NB4 (cell line): ENCODE measurements around the gene ITPKA.
A peak's percentile ranks its signal among the peaks of the same experiment; 100 is the strongest.

Experiments used
- DNase-seq: peaks from one replicate; pipeline ENCODE4 v3.0.0; 2010; ENCODE audit warnings: low read depth
- H3K4me3 ChIP-seq: one replicate; pipeline ENCODE4 v1.5.1; 2011; ENCODE audit warnings: mild to moderate bottlenecking, low read depth, low read length, moderate library complexity
- CTCF ChIP-seq: IDR thresholded peaks from one replicate; pipeline ENCODE4 v1.5.1; 2012; ENCODE audit warnings: low read depth, low read length
- MAX ChIP-seq: IDR thresholded peaks from 2 replicates; pipeline ENCODE4 v1.6.1; 2011; ENCODE audit warnings: low read depth, low read length
- MYC ChIP-seq: IDR thresholded peaks from 2 replicates; pipeline ENCODE4 v1.6.1; 2011; ENCODE audit warnings: low read depth, low read length
- POLR2A ChIP-seq: IDR thresholded peaks from 2 replicates; pipeline ENCODE4 v1.6.1; 2011; ENCODE audit warnings: mild to moderate bottlenecking; ENCODE audit not compliant: insufficient read length; ENCODE audit errors: extremely low read depth

The ITPKA gene

GRCh38 chr15:41543521-41543870 lies 49.8 kb downstream of the ITPKA start:
- TF ChIP-seq CTCF, result no peak
- TF ChIP-seq MYC, result no peak
- H3K4me3 ChIP-seq, result peak overlapping the region; percentile 98
- DNase-seq, result no peak

GRCh38 chr15:41544650-41545015 lies 51.0 kb downstream of the ITPKA start:
- TF ChIP-seq CTCF (no peak), POLR2A (no peak), MYC (no peak), MAX (no peak)
- DNase-seq, result peak; percentile 47
- H3K4me3 ChIP-seq, result peak overlapping the region; percentile 25

- TF ChIP-seq MAX (no peak), CTCF (no peak), POLR2A (no peak), MYC (no peak)
- H3K4me3 ChIP-seq, result no peak overlapping the region
- DNase-seq, result no peak
These were observed 51.5 kb downstream of the ITPKA start for GRCh38 chr15:41545218-41545617.

GRCh38 chr15:41546851-41547786 lies 53.4 kb downstream of the ITPKA start:
- DNase-seq, result no peak
- no peak for TF ChIP-seq POLR2A
- no peak for TF ChIP-seq MAX
- no peak for TF ChIP-seq MYC
- TF ChIP-seq CTCF, result no peak

GRCh38 chr15:41550066-41550775 lies 56.5 kb downstream of the ITPKA start:
- H3K4me3 ChIP-seq, result no peak overlapping the region
- TF ChIP-seq MAX, result no peak
- no peak for TF ChIP-seq MYC
- TF ChIP-seq POLR2A, result no peak
- no peak for TF ChIP-seq CTCF
- DNase-seq, result no peak

More at GRCh38 chr15:41546851-41547786, 53.4 kb downstream of the ITPKA start:
- no peak overlapping the region for H3K4me3 ChIP-seq
